Measurements from ENCODE around the gene ZSWIM7. TPM values are rescaled to one million over a fixed set of nuclear protein-coding genes. Genes with fewer than 3 reads are reported as not detected.
"Not testable (repeated sequence)": the region's sequence is repeated elsewhere in the genome, so short reads cannot be mapped to it uniquely, and the experiment has no call there.

ZSWIM7 gene
- total RNA-seq, 1 donor from 2014 or later, result 41.6 TPM

DNA sequence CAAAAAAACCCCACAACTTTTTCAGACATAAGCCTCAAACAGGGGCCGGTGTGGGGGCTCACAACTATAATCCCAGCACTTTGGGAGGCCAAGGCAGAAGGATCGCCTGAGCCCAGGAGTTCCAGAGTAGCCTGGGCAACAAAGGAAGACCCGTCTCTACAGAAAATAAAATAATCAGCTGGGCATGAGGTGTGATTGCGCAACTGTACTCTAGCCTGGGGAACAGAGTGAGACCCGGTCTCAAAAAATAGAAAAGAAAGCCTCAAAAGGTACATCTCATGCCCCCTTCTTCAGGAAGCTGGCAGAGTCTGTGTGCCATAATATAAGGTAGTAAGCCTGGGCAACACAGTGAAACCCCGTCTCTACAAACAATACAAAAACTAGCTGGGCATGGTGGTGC, 3.2 kb downstream of the ZSWIM7 start:
- no peak overlapping the region for H3K4me3 ChIP-seq (ENCODE audit: low read depth, low read length)
- H3K27me3 ChIP-seq (ENCODE audit: control insufficient read depth, insufficient read depth, low read length), result no peaks in the 10 kb centered on the region
- no peak for DNase-seq (ENCODE audit: low read depth)
- TF ChIP-seq, protein P1, sequence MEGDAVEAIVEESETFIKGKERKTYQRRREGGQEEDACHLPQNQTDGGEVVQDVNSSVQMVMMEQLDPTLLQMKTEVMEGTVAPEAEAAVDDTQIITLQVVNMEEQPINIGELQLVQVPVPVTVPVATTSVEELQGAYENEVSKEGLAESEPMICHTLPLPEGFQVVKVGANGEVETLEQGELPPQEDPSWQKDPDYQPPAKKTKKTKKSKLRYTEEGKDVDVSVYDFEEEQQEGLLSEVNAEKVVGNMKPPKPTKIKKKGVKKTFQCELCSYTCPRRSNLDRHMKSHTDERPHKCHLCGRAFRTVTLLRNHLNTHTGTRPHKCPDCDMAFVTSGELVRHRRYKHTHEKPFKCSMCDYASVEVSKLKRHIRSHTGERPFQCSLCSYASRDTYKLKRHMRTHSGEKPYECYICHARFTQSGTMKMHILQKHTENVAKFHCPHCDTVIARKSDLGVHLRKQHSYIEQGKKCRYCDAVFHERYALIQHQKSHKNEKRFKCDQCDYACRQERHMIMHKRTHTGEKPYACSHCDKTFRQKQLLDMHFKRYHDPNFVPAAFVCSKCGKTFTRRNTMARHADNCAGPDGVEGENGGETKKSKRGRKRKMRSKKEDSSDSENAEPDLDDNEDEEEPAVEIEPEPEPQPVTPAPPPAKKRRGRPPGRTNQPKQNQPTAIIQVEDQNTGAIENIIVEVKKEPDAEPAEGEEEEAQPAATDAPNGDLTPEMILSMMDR (IDR thresholded peaks at IDR 0.05; ENCODE audit: insufficient read depth, low read length, poor library complexity, severe bottlenecking), result no peak
- peaks cover 2% of the 10 kb centered on the region for H3K36me3 ChIP-seq (ENCODE audit: control insufficient read depth, insufficient read depth, low read length)

DNA sequence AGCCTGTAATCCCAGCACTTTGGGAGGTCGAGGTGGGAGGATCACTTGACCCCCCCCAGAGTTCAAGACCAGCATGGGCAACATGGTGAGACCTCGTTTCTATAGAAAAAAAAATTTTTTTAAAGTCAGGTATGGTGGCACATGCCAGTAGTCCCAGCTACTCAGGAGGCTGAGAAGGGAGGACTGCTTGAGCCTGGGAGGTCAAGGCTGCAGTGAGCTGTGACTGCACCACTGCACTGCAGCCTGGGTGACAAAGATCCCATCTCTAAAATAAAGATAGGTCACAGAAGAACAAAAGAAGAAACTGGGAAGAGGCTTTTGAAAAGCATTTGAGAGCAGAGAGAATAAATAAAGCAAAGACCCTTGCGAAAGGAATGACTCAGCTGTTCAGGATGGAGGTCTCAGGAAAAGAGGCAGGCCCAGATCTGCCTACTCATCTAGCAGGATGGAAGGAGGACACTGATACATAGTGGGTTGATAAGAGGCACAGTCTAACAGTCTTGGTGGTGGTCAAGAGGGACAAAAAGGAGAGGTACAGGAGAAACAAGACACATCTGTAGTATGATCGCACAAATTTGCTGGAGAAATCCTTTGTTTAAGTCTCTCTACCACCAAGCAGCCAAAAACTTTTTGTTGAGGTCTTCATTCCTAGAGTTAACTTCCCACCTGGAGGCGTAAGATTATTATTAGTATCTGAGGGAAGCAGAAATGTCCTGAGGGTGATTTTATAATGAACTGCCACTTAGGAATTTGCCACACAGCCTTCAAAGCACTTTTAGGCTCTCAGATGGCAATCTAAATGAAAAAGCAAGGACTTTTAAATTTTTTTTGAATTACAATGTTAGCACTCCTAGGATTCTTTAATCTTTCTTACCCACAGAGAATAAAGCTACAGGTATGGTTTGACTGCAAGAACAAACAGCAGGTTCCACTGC, 17.6 kb downstream of the ZSWIM7 start:
- H3K4me3 ChIP-seq (ENCODE audit: low read depth, low read length), result no peak overlapping the region
- DNase-seq (ENCODE audit: low read depth), result no peak
- TF ChIP-seq, protein P1 (IDR thresholded peaks at IDR 0.05; ENCODE audit: insufficient read depth, low read length, poor library complexity, severe bottlenecking), result no peak
- no peaks in the 10 kb centered on the region for H3K27me3 ChIP-seq (ENCODE audit: control insufficient read depth, insufficient read depth, low read length)
- no peaks in the 10 kb centered on the region for H3K36me3 ChIP-seq (ENCODE audit: control insufficient read depth, insufficient read depth, low read length)

DNA sequence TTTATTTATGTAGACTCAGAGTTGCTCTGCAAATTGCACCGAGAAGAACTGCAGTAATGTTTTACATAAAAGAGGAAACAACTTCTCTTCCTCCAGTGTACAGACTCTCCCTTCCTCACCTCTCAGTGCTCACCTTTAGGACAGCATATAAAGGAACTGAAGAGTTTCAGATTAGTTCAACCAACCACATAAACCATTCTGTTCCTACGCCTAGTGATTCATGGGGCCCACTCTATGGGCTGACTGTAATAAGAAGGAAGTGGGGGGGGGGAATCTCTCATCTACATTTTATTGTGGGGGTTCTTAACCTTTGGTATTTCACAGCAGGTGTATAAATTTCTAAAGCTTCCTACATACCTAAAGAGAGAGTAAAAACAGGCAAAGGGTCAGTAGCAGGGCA, 18.3 kb downstream of the ZSWIM7 start:
- Histone ChIP-seq H3K36me3 (ENCODE audit: control insufficient read depth, insufficient read depth, low read length) (no peaks in the 10 kb centered on the region), H3K27me3 (ENCODE audit: control insufficient read depth, insufficient read depth, low read length) (no peaks in the 10 kb centered on the region), H3K4me3 (ENCODE audit: low read depth, low read length) (no peak overlapping the region)
- DNase-seq (ENCODE audit: low read depth), result no peak
- TF ChIP-seq, protein P1 (IDR thresholded peaks at IDR 0.05; ENCODE audit: insufficient read depth, low read length, poor library complexity, severe bottlenecking), result no peak

DNA sequence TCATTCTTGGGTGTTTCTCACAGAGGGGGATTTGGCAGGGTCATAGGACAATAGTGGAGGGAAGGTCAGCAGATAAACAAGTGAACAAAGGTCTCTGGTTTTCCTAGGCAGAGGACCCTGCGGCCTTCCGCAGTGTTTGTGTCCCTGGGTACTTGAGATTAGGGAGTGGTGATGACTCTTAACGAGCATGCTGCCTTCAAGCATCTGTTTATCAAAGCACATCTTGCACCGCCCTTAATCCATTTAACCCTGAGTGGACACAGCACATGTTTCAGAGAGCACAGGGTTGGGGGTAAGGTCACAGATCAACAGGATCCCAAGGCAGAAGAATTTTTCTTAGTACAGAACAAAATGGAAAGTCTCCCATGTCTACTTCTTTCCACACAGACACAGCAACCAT, 20.5 kb downstream of the ZSWIM7 start:
- not testable (repeated sequence) for DNase-seq (ENCODE audit: low read depth); H3K4me3 ChIP-seq (ENCODE audit: low read depth, low read length); H3K27me3 ChIP-seq (ENCODE audit: control insufficient read depth, insufficient read depth, low read length); H3K36me3 ChIP-seq (ENCODE audit: control insufficient read depth, insufficient read depth, low read length)

DNA sequence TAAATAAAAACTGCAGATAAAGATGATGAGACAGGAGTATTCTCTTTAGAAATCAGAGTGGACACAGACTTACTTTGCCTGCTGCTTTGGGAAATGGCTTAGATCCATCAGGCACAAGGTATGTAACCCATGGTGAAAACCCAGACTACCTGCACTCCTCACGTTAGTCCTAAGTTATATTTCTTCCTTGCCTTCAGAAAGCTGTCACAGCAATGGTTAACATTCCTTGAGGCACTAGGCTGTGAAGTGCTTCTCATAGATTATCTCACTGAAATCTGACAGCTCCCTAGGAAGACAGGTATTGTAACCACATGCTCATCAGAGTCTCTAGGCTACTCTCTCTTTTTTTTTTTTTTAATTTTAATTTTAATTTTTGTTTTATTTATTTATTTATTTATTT, 20.9 kb downstream of the ZSWIM7 start:
- Histone ChIP-seq H3K36me3 (ENCODE audit: control insufficient read depth, insufficient read depth, low read length) (peaks cover 2% of the 10 kb centered on the region), H3K27me3 (ENCODE audit: control insufficient read depth, insufficient read depth, low read length) (no peaks in the 10 kb centered on the region), H3K4me3 (ENCODE audit: low read depth, low read length) (no peak overlapping the region)
- TF ChIP-seq, protein P1 (IDR thresholded peaks at IDR 0.05; ENCODE audit: insufficient read depth, low read length, poor library complexity, severe bottlenecking), result no peak
- no peak for DNase-seq (ENCODE audit: low read depth)

DNA sequence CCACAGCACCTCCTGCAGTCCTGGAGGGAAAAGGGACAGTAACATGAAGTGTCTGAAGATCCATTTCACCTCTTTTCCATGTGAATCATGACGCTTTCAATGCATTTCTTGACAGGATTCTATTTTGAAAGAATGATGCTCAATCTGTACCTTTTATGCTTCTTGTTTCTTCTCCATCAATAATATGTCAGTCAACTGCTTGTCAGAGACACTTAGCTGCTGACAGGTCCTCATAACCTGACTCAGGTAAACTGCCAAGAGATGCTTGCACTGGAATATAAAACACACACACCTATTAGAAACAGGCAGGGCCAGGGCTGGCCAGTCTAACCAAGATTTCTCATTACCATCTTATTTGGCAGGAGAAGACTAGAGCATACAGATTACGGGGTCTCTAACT, 21.6 kb downstream of the ZSWIM7 start:
- TF ChIP-seq, protein P1 (IDR thresholded peaks at IDR 0.05; ENCODE audit: insufficient read depth, low read length, poor library complexity, severe bottlenecking), result no peak
- no peak for DNase-seq (ENCODE audit: low read depth)
- no peak overlapping the region for H3K4me3 ChIP-seq (ENCODE audit: low read depth, low read length)
- peaks cover 2% of the 10 kb centered on the region for H3K36me3 ChIP-seq (ENCODE audit: control insufficient read depth, insufficient read depth, low read length)
- H3K27me3 ChIP-seq (ENCODE audit: control insufficient read depth, insufficient read depth, low read length), result no peaks in the 10 kb centered on the region

All from kidney epithelial cell (primary cell).